GM12878 (cell line): ENCODE data around the gene APBA1. TPM values are rescaled to one million over a fixed set of nuclear protein-coding genes. Genes with fewer than 3 reads are reported as not detected.

Source experiments
- ATAC-seq: fragments of 200-7000 bp; cut with Tn5 transposase; 3 replicates; pipeline ENCODE4 v1.9.1; 2020; ENCODE audit warnings: mild to moderate bottlenecking, moderate library complexity
- BruUV-seq: library from RNA; stranded (reverse); fragments of 400-500 nt; replicated peaks from 2 replicates; lab custom pipeline; 2021; lab: Mats Ljungman, UMichigan
- CTCF ChIA-PET: fragments of 300-600 bp; sonication (Branson Sonifier 250); formaldehyde crosslinking; extraction: SDS; loops from one replicate; lab custom pipeline; 2021; ENCODE audit warnings: inconsistent platforms; lab: Yijun Ruan, JAX
- POLR2A ChIA-PET: fragments of 350-600 bp; formaldehyde crosslinking; extraction: SDS; loops from one replicate; lab custom pipeline; 2021; ENCODE audit warnings: inconsistent platforms; lab: Charles Lee
- RAD21 ChIA-PET: fragments of 300-600 bp; sonication (Branson Sonifier 250); formaldehyde crosslinking; loops from one replicate; lab custom pipeline; 2023; ENCODE audit warnings: antibody characterized with exemption; ENCODE audit not compliant: unreplicated experiment; lab: Charles Lee
- SMC1A ChIA-PET: fragments of 300-600 bp; sonication (Branson Sonifier 250); formaldehyde crosslinking; loops from one replicate; lab custom pipeline; 2023; ENCODE audit not compliant: unreplicated experiment, uncharacterized antibody; lab: Charles Lee
- DNase-seq: peaks from one replicate; pipeline ENCODE4 v3.0.0-alpha.2; 2011; ENCODE audit warnings: low read depth, low spot score
- FAIRE-seq: peaks from 3 replicates; lab custom pipeline; 2011; peaks lifted over from hg19 to GRCh38; lab: Jason Lieb, UNC
- H2AFZ ChIP-seq: 2 replicates; pipeline ENCODE4 v1.6.0; 2011; ENCODE audit warnings: low read depth, low read length, control low read depth; ENCODE audit not compliant: control insufficient read depth
- H3K27ac ChIP-seq: 2 replicates; pipeline ENCODE4 v1.5.1; 2011; ENCODE audit warnings: control low read depth; ENCODE audit not compliant: control insufficient read depth, insufficient read depth
- H3K27me3 ChIP-seq, 2 experiments: replicated peaks in 1 of 2; 2 replicates each; pipeline versions ENCODE4 v1.6.0 to v1.6.1; 2011; ENCODE audit warnings: low read length in 1 of 2; ENCODE audit not compliant: control insufficient read depth in 2 of 2, insufficient read depth in 2 of 2
- H3K36me3 ChIP-seq, 2 experiments: 2 replicates each; pipeline ENCODE4 v1.5.1; 2011; ENCODE audit warnings: low read length in 1 of 2; ENCODE audit not compliant: control insufficient read depth in 2 of 2, insufficient read depth in 2 of 2
- H3K4me1 ChIP-seq: 2 replicates; pipeline ENCODE4 v1.6.1; 2011; ENCODE audit warnings: mild to moderate bottlenecking, low read length, moderate library complexity, mixed read lengths; ENCODE audit not compliant: control insufficient read depth, insufficient read depth
- H3K4me2 ChIP-seq: 2 replicates; pipeline ENCODE4 v1.6.0; 2011; ENCODE audit warnings: control low read depth; ENCODE audit not compliant: control insufficient read depth, insufficient read depth
- H3K4me3 ChIP-seq: fragments of 200-600 bp; sonication (generic); 2 replicates; pipeline ENCODE4 v1.5.1; 2016
- H3K79me2 ChIP-seq: 2 replicates; pipeline ENCODE4 v1.6.0; 2011; ENCODE audit warnings: low read length; ENCODE audit not compliant: control insufficient read depth, insufficient read depth
- H3K9ac ChIP-seq: 2 replicates; pipeline ENCODE4 v1.8.0; 2011; ENCODE audit warnings: low read length, control low read depth, mixed read lengths; ENCODE audit not compliant: control insufficient read depth, insufficient read depth
- H3K9me3 ChIP-seq: replicated peaks from 3 replicates; pipeline ENCODE4 v1.5.1; 2011; ENCODE audit warnings: mild to moderate bottlenecking, low read length; ENCODE audit not compliant: control insufficient read depth, insufficient read depth
- H4K20me1 ChIP-seq: 2 replicates; pipeline ENCODE4 v1.6.0; 2011; ENCODE audit not compliant: control insufficient read depth, insufficient read depth
- LARP7 ChIP-seq: fragments of 450-650 bp; IDR thresholded peaks from 2 replicates; pipeline ENCODE4 v1.6.1; 2017; ENCODE audit warnings: mild to moderate bottlenecking
- NFIC ChIP-seq: IDR thresholded peaks from 2 replicates; pipeline ENCODE4 v1.6.1; 2012; ENCODE audit warnings: low read depth, mild to moderate bottlenecking, inconsistent platforms, low read length, moderate library complexity
- POLR2AphosphoS5 ChIP-seq: IDR thresholded peaks from 2 replicates; pipeline ENCODE4 v1.6.1; 2011; ENCODE audit warnings: mild to moderate bottlenecking, low read length, inconsistent platforms
- TCF3 ChIP-seq: IDR thresholded peaks from 2 replicates; pipeline ENCODE4 v1.6.1; 2012; ENCODE audit warnings: low read depth, mild to moderate bottlenecking, low read length, borderline replicate concordance; ENCODE audit not compliant: insufficient read depth
- WGBS: methylation state at CpG from one replicate; pipeline ENCODE4 v1.1.6; 2016; ENCODE audit warnings: low lambda C conversion rate; ENCODE audit not compliant: insufficient replicate concordance, insufficient coverage; ENCODE audit errors: missing lambda C conversion rate; 5-methylcytosine and 5-hydroxymethylcytosine counted together
- in situ Hi-C: fragments of 300-500 bp; cut with MboI; formaldehyde crosslinking; loops from 9 replicates; pipeline ENCODE4 v1.14.3; 2018; ENCODE audit warnings: mixed read lengths
- intact Hi-C: fragments of 100-400 bp; cut with micrococcal nuclease; formaldehyde crosslinking; loops from one replicate; pipeline ENCODE4 v1.14.2; 2022; ENCODE audit not compliant: unreplicated experiment
- polyA plus RNA-seq, 11 experiments: library from polyadenylated mRNA; depleted of rRNA in 4 of 11; unstranded in 6 of 11; stranded (reverse) in 5 of 11; fragments of >200 nt; fragmentation: Nextera tagmentation in 4 of 11; fragmentation: Illumina TruSeq in 1 of 11; extraction: Ambion mirVana in 4 of 11; extraction: Trizol in 1 of 11; gene quantifications; 1 replicate in 1 of 11; 2 replicates in 10 of 11; pipeline versions ENCODE4 v1.2.1 to v1.2.3, GENCODE V29; 2011 to 2016; ENCODE audit warnings: inconsistent platforms in 2 of 11, missing spikeins in 2 of 11, low read depth in 1 of 11
- total RNA-seq, 4 experiments: library from RNA; depleted of rRNA in 3 of 4; stranded (reverse); fragments of >200 nt in 3 of 4; fragmentation: Illumina TruSeq in 1 of 4; extraction: Trizol in 1 of 4; gene quantifications; 2 replicates each; pipeline versions ENCODE4 v1.2.1 to v1.2.3, GENCODE V29; 2013 to 2021
- TF ChIP-seq, protein P1 (sequence below): fragments of 450-650 bp; formaldehyde crosslinking; IDR thresholded peaks from 2 replicates; pipeline ENCODE4 v1.4.0; 2022; ENCODE audit warnings: mild to moderate bottlenecking, moderate library complexity

Gene APBA1
- total and polyA plus RNA-seq, 10 of the 15 experiments (the other 5 are each of a cell fraction or from before 2014, with no cell fraction given) = 0.01 to 1.3 (median 0.05) TPM; not detected in 7

- in situ Hi-C loops = no loop called here
- ATAC-seq = no peak
- CTCF ChIA-PET = no interaction called here
- RAD21 ChIA-PET = no interaction called here
- intact Hi-C loops = no loop called here
- no peak for DNase-seq
- FAIRE-seq = no peak
- no TSS peak for BruUV-seq
- no peak overlapping the region for H3K9ac ChIP-seq
- 0 out of 4 replicates have a peak, but pooled peaks cover 0 to 3% of the 10 kb centered on the region in 2 experiments for H3K27me3 ChIP-seq
- H3K9me3 ChIP-seq = no peaks in the 10 kb centered on the region
- SMC1A ChIA-PET = no interaction called here
- TF ChIP-seq TCF3 (no peak), NFIC (no peak), POLR2AphosphoS5 (no peak), LARP7 (no peak)
- TF ChIP-seq, protein P1, sequence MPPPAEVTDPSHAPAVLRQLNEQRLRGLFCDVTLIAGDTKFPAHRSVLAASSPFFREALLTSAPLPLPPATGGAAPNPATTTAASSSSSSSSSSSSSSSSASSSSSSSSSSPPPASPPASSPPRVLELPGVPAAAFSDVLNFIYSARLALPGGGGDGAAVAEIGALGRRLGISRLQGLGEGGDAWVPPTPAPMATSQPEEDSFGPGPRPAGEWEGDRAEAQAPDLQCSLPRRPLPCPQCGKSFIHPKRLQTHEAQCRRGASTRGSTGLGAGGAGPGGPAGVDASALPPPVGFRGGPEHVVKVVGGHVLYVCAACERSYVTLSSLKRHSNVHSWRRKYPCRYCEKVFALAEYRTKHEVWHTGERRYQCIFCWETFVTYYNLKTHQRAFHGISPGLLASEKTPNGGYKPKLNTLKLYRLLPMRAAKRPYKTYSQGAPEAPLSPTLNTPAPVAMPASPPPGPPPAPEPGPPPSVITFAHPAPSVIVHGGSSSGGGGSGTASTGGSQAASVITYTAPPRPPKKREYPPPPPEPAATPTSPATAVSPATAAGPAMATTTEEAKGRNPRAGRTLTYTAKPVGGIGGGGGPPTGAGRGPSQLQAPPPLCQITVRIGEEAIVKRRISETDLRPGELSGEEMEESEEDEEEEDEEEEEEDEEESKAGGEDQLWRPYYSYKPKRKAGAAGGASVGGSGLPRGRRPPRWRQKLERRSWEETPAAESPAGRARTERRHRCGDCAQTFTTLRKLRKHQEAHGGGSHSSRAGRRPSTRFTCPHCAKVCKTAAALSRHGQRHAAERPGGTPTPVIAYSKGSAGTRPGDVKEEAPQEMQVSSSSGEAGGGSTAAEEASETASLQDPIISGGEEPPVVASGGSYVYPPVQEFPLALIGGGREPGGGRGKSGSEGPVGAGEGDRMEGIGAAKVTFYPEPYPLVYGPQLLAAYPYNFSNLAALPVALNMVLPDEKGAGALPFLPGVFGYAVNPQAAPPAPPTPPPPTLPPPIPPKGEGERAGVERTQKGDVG (CRISPR knock-in tag) = no peak
- H3K79me2 ChIP-seq = no peaks in the 10 kb centered on the region
- no peak overlapping the region for H2AFZ ChIP-seq
- no peaks in the 10 kb centered on the region for H4K20me1 ChIP-seq
- WGBS = 0% methylated on average over 2 of the region's 2 CpGs
- H3K27ac ChIP-seq = no peak overlapping the region
- H3K4me1 ChIP-seq = no peaks in the 10 kb centered on the region
- no peak overlapping the region for H3K4me2 ChIP-seq
- no peak overlapping the region for H3K4me3 ChIP-seq
- POLR2A ChIA-PET = no interaction called here
- H3K36me3 ChIP-seq = no peaks in the 10 kb centered on the region
These were observed 78.0 kb downstream of the APBA1 start for GRCh38 chr9:69594180-69594579.
